Fibroblast of skin of left biceps (primary cell): Measurements from ENCODE around the gene ADGRG6.
"Not testable (repeated sequence)": the region's sequence is repeated elsewhere in the genome, so short reads cannot be mapped to it uniquely, and the experiment has no call there.

Experiments used
- DNase-seq, 2 experiments: peaks; one replicate each; pipeline ENCODE4 v3.0.0-alpha.2; 2013; ENCODE audit warnings: low read depth in 2 of 2

Gene ADGRG6

DNA sequence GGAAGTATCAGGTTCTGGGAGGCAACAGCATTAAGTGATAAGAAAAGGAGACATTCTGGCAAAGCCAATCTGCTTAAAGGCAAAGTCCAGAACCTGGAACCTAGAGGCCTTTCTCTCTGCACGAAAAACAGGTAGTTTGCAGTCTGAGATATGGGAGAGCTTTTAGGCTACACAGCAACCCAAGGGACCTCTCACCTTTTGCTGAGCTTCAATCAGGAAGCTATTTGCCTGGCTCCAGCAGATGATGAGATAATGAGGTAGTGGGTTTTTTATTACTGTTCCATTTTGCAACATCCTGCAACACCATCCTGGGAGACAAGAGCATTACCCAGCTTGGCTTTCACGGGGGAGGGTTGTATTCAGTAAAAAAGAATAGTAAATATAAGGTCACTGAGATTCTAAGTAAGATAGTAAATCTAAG is 143.1 kb downstream of the ADGRG6 start:
- DNase-seq = peak in 1 of 2 experiments; percentile 17

DNA sequence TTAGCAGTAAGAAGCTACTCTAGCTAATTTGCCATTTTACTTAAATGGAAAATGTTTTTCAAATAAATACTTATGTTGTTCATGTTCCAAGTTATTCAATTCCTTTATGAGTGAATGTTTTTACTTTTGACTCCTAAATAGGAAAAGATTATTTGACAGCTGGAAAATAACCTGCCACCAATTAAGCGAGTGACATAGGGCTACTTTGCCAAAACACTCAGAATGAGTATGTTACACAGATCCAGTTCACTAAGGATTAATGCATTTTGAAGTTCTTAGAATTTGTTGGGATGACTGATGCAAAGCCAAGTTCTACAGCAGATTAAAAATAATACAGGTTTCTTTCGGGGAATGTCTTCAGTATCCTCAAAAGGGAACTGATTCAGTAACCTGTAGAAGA is 144.4 kb downstream of the ADGRG6 start:
- no peak for DNase-seq

DNA sequence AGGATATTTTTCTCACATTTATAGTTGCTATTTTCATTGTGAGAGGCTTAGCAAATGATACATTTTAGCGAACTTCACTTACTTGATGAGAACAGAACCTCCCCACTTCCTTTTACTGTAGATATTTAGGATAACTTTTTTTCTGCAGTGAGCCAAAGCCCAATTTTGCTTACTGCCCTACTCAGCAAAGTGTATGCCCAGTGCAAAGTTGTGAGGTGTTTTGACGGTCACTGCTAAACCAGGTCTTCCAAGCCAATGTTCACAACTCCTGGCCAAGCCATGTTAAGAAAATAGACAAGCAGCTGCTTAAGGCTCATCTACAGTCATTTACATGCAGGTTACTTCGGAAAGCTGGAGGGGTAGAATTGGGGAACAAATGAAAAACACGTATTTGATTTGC is 144.8 kb downstream of the ADGRG6 start:
- no peak for DNase-seq

DNA sequence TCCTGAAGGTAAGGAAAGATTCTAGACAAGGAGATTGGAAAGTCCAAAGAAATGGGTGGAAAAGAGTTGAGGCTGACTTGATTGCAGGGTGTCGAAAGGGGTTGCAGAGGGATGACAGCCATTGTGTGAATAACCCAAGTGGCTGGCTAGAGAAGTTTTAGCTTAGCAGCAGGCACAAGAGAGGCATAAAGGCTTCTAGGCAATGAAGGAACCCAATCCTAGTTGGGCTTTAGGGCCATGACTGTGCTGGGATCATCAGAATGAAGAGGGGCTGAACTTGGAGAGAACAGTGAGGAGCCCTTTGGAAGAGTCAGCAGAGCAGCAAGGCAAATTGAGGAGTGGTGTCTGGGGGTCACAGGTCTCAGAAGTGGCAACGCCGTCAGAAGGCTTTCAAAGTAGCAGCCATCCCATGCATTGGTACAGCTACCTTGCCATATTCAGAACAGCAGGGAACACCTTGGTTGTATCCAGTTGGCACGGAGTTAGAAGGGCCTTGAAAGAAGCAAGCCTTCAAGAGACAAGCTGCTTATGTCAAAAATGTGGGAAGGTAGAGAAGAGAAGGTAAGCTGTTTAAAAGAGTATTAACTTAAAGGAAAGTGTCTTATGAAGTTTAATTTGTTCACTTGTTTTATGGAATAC is 146.4 kb downstream of the ADGRG6 start:
- no peak for DNase-seq

DNA sequence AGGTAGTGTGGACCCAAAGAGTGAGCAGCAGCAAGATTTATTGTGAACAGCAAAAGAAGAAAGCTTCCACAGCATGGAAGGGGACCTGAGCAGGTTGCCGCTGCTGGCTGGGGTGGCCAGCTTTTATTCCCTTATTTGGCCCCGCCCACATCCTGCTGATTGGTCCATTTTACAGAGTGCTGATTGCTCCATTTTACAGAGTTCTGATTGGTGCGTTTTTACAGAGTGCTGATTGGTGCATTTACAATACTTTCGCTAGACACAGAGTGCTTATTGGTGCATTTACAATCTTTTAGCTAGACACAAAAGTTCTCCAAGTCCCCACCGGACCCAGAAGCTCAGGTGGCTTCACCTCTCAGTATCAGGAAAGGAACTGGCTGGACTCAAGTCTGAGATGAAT is 149.0 kb downstream of the ADGRG6 start:
- DNase-seq = not testable (repeated sequence)

DNA sequence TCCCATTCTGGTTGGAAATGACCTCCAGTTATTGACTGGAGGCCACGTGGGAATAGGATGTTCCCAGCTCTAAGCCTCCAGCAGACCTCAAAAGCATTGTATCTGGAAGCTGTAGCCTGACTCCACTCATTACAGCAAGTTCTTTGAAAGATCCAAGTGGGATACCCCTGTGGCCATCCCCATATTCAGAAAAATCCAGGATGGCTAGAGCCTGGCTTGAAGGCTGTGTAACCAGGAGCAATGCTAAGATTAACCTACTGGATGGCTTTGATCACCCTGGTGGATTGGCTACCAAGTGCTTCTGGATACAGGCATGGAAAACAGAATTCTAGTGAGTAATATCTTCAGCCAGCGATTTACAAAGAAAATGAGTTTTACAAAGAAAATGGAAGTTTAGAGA is 151.2 kb downstream of the ADGRG6 start:
- DNase-seq = no peak

DNA sequence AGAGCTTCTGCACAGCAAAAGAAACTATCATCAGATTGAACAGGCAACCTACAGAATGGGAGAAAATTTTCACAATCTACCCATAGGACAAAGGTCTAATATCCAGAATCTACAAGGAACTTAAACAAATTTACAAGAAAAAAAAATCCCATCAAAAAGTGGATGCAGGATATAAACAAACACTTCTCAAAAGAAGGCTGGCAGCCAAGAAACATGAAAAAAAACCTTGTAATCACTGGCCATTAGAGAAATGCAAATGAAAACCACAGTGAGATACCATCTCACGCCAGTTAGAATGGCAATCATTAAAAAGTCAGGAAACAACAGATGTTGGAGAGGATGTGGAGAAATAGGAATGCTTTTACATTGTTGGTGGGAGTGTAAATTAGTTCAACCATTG is 152.4 kb downstream of the ADGRG6 start:
- DNase-seq = not testable (repeated sequence)

DNA sequence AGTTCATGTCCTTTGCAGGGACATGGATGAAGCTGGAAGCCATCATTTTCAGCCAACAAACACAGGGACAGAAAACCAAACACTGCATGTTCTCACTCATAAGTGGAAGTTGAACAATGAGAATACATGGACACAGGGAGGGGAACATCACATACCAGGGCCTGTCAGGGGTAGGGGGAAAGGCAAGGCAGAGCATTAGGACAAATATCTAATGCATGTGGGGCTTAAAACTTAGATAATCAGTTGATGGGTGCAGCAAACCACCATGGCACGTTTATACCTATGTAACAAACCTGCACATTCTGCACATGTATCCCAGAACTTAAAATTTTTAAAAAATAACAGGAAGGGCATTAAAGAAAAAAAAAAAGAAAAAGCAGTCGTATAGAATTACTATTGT is 153.0 kb downstream of the ADGRG6 start:
- DNase-seq = not testable (repeated sequence)

DNA sequence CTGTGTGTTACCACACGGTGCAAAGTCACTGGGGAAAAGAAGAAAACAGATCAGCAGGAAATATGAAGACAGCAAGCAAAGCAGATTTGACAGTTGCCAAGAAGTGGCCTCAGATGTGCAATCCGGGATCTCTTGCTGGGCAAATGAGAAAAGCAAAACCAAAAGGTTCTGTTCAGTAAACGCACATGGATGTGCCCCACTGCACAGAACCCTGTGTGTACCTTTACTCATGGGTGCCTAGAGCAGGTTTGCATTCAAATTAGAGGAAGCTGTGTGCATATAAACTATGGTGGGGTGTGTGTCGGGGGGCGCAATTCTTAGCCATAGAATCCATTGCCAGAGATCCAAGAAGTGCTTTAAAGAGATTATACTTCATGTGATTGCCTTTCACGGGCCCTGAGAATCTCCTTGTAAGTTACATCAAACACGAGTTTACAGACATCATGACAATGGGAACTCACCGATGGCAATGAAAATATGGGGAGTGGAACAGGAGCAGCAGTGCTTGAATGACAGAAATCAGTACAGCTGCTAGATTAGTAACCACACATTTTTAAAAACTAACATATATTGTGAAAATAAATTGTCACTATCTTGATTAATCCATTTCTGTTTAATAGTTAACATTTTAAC is 154.3 kb downstream of the ADGRG6 start:
- DNase-seq = no peak

DNA sequence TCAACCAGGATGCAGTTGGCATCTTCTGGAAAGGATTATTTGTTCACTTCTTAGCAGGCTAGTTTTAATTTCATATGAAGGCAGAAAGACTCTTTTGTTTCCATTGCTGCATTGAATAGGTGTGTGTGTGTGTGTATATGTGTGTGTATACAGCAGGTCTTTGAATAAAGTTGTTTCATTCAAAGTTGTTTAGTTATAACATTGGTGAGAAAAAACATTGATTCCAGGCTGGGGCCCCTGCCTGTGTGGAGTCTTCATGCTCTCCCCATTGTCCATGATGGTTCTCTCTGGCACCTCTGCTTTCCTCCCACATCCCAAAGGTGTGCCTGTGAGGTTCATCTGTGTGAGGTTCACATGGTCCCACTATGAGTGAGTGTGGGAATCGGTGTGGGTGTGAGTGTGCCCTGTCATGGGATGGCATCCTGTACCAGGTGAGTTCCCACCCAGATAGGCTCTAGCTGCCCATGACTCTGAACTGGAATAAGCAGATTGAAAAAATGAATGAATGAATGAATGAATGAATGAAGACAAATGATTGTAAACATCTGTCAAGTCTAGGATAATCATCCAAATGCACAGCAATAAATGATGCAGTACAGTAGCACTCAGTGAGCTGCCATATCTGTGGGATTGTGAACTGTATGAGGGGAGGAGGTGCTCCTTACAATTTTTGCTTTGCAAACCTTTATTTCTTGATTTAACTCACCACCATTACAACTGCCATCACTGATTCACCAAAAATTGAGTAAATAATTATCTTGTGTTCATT is 156.0 kb downstream of the ADGRG6 start:
- no peak for DNase-seq

DNA sequence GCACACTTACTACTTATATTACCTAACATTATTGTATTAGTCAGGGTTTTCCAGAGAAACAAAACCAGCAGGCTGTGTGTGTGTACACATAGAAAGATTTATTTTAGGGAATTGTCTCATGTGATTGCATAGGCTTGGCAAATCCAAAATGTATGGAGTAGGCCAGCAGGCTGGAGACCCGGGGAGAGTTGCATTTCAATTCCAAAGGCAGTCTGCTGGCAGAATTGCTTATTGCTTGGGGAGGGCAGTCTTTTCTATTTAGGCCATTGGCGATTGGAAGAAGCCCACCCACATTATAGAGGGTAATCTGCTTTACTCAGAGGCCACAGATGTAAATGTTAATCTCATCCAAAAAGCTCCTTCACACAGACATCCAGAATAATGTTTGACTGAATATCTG is 157.0 kb downstream of the ADGRG6 start:
- no peak for DNase-seq

DNA sequence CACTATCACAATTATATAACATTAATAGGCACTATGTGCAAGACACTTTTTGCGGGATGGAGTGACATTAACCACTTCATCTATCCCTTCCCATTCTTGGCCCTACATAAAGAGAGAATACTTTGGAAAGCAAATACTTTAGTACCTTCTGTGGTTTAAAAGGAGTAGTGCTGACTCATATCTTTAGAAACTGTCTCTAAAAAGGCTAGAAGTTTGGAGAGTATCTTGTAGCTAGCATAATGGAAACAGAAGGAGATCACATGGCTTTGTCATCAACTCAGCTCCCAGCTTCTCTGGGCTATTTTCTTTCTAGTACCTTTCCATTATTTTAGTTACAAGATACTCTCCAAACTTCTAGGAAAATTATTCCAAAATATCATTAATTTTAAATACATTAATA is 157.5 kb downstream of the ADGRG6 start:
- DNase-seq = no peak

DNA sequence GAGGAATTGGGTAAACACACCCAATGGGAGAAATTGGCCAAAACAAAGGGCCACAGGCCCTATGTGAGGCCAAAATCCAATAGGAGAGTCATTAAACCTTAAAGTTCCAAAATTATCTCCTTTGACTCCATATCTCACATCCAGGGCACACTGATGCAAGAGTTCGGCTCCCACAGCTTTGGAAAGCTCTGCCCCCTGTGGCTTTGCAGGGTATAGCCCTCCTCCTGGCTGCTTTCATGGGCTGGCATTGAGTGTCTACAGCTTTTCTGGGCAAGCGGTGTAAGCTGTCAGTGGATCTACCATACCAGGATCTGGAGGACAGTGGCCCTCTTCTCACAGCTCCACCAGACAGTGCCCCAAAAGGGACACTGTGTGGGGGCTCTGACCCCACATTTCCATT is 160.5 kb downstream of the ADGRG6 start:
- DNase-seq = no peak

DNA sequence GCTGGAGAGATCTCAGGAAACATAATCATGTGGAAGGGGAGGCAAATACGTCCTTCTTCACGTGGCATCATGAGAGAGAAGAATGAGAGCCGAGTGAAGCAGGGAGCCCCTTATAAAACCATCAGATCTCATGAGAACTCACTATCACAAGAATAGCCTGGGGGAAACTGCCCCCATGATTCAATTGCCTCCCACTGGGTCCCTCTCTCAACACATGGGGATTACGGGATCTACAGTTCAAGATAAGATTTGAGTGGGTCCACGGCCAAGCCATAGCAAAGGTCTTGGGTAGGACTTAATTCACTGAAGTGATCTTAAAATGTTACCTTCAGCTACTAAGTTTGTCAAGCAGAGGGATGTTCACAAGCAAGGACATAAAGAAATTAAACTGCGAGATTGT is 162.2 kb downstream of the ADGRG6 start:
- DNase-seq = no peak

DNA sequence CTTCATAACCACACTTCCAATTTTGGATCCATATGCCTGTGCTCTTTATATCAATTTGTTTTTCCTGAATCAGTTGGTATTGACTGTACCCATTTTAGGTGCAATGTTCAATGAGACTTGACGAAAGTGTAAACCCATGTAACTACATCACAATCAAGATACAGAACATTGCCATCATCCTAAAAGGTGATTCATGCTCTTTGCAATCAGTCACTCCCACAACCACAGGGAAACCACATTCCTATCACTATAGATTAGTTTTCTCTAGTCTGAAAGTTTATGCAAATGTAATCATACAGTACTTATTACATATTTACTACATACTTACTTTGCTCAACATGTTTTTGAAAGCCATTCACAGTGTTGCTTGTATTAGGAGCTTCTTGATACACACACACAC is 167.4 kb downstream of the ADGRG6 start:
- DNase-seq = no peak

DNA sequence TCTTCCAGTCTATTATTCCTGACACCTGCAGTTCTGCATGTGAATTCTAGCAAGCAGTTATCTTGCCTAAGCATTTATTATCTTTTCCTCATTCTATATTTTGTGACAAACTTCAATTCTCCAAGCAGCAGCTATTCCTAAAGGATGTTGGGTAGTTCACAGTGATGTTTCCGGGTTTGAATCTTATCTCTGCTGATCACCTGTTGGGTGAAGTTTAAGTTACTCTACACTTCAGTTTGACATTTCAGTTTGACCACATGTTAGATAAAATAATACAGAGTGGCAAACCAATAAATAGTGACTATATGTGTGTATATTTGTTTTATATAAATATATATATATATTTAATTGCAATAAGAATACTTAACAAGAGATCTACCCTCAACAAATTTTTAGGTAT is 168.6 kb downstream of the ADGRG6 start:
- no peak for DNase-seq

DNA sequence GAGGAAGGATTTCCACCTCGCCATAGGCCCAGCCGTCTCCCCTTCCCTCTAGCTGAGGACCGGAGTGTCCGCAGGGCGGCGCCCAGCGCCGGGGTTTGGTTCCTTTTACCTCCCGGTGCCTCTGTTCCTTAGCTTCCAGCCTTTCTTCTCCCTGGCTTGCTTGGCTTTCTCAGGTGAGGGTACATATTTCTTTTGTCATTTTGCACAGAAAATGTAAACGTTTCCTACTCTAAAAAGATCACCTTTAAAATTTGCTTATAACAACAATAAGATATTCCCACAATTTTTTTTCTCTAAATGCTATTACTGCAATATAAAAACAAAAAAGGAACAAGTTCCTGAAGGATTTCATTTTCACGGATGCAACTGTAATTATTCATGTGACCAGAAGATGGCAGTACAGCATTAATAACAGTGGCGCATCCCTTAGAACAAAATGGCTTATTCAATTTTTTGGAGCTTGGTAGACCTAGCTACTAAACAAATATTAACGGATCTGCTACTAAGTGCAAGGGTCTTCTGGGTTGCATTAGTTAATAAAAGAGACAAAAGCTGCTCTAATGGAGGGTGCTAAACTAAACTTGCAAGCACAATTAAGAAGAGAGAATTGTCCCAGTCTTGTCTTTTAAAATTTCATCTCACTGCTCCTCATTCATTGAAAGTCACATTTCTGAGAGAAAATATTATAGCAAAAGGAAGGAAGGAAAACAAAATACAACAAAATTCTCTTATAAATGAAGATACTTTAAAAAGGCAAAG is 172.9 kb downstream of the ADGRG6 start:
- peak in 1 of 2 experiments; percentile 15 for DNase-seq

DNA sequence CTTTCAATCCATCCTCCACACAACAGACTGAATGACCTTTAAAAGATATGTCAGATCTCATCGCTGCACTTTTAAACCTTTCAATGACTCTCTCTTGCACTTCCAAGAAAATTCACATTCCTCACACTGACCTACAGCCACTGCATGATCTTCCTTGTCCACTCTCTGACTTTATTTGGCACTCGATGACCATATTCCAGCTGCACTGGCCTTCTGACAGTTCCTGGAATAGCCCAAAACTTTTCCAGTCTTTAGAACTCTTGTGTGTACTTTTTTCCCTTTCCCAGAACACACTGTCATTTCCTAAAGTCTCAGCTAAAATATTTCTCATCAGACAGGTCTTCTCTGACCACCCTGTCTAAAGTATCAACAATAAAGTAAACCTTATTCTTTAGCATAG is 174.6 kb downstream of the ADGRG6 start:
- DNase-seq = no peak

DNA sequence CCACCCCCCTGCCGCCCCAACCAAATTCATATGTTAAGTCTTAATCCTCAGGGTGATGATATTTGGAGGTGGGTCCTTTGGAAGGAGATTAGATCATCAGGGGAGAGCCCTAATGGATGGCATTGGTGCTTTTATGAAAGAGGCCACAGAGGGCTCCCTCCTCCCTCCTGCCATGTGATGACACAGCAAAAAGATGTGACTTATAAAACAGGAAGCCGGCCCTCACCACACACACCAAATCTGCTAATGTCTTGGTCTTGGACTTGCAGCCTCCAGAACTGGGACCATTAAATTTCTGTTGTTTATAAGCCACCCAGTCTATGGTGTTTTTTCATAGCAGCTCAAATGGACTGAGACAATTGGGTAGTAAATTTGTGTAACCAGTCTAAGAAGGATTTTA is 176.3 kb downstream of the ADGRG6 start:
- no peak for DNase-seq

DNA sequence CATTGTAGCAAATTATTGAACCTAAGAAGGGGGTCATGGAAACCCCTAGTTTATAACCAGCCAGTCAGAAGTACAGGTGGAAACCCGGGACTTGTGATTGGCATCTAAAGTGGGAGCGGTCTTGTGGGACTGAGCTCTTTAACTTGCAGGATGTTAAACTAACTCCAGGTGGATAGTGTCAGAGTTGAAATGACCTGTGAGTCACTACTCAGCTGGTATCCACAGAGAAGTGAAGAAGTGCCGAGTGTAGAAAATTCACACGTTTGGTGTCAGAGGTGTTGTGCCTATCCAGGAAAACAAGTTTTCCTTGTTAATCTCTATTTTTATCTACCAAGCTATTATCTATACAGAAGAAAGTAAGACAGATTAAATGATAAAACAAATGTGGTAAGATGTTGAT is 179.7 kb downstream of the ADGRG6 start:
- no peak for DNase-seq

DNA sequence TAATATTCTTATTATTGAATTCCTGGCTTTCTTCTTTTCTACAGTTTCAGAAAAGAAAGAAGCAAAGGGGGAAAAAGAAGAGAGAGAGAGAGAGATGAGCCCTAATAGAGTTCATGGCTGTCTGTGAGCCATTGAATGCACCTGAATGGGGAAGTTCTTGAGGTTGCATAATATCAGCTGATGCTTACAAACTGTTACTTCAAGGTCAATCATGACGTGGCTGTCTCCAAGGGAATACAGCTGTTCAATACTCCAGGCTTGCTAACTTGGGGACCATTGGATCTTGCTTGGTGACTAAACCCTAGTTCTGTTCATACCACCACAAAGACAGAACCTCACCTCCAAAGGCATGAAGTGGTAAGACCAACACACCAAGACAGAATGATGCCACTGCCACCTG is 180.4 kb downstream of the ADGRG6 start:
- no peak for DNase-seq

DNA sequence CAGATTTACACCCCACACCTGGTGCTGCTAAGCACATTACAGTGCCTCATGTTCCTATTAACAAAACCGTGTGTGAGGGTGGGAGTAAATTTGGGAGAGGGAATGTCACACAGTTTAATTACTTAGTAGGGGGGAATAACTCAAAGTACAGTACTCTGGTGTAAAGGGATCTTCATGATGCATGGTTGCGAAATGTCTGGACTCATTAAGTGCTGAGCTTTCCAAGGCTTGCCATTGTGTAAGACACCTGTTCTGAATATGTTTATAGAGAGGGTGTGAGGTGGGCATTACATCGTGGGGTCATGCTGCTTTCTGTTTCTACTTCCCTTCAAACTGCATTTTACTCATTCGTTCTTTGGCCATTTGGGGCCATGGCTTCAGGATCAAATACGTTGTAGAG is 181.2 kb downstream of the ADGRG6 start:
- DNase-seq = no peak
